ENCODE results near the gene EIF6. TPM values are rescaled to one million over a fixed set of nuclear protein-coding genes. Genes with fewer than 3 reads are reported as not detected.
"Not testable (repeated sequence)": the region's sequence is repeated elsewhere in the genome, so short reads cannot be mapped to it uniquely, and the experiment has no call there.

The EIF6 gene
- total RNA-seq, 1 experiment from 2014 or later: 180 TPM

DNA sequence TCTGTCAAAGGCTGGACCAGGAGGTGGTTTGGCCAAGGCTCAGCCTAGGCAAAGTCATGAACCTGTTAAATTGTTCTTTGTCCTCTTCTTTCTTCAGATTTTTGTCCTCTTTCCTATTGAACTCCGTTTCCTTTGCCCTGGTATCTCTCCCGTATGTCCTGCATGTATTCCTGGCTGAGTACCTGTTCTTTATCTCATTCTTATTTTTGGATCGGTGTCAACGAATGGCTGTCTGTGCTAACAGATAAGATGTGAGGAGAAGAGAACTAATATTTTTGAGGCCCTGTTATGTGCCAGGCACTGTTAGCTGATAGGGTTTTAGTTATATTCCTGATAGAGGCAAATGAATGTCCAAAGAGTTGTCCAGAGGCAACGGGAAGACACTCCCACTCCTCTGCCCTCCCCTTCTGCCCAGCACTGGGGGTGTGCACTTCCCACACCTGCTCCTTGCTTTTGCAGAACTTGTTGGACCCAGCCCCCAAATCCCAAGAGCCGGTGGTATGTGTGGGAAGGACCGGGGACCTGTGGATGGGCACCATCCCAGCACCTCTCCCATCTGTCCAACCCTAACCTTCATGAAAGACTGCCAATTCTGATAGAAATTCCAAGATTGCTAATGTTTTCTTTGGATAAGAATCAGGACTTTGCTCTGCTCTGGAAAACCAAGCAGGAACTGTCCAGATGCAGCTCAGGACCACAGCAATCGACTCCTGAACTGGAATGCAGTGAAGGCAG is 27.2 kb downstream of the EIF6 start:
- Histone ChIP-seq H3K9me3 (ENCODE audit: low read depth, low read length, poor library complexity, severe bottlenecking) (no peaks in the 10 kb centered on the region), H3K36me3 (ENCODE audit: insufficient read depth, low read length, poor library complexity, severe bottlenecking) (no peaks in the 10 kb centered on the region), H3K27ac (ENCODE audit: low read depth, low read length, poor library complexity, severe bottlenecking) (no peak overlapping the region), H3K4me3 (ENCODE audit: low read depth, low read length, poor library complexity, severe bottlenecking) (no peak overlapping the region), H3K4me1 (ENCODE audit: insufficient read depth, low read length, poor library complexity, severe bottlenecking) (no peaks in the 10 kb centered on the region), H3K27me3 (replicated peaks; ENCODE audit: insufficient read depth, low read depth, low read length, poor library complexity) (no peaks in the 10 kb centered on the region)
- no peak for DNase-seq (ENCODE audit: low spot score)
- TF ChIP-seq, protein P1, sequence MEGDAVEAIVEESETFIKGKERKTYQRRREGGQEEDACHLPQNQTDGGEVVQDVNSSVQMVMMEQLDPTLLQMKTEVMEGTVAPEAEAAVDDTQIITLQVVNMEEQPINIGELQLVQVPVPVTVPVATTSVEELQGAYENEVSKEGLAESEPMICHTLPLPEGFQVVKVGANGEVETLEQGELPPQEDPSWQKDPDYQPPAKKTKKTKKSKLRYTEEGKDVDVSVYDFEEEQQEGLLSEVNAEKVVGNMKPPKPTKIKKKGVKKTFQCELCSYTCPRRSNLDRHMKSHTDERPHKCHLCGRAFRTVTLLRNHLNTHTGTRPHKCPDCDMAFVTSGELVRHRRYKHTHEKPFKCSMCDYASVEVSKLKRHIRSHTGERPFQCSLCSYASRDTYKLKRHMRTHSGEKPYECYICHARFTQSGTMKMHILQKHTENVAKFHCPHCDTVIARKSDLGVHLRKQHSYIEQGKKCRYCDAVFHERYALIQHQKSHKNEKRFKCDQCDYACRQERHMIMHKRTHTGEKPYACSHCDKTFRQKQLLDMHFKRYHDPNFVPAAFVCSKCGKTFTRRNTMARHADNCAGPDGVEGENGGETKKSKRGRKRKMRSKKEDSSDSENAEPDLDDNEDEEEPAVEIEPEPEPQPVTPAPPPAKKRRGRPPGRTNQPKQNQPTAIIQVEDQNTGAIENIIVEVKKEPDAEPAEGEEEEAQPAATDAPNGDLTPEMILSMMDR (conservative IDR thresholded peaks at IDR 0.05; ENCODE audit: low read depth, low read length): no peak
- no peak for TF ChIP-seq EZH2 (IDR thresholded peaks at IDR 0.05; ENCODE audit: borderline replicate concordance, low read depth, low read length, poor library complexity, severe bottlenecking)
- POLR2A ChIA-PET (ENCODE audit: low non-redundant PET): interaction anchor here (0.6 kb wide), 1 partner anchor 21 kb away, joined by 3 read pairs; the partner anchor contains the start of gene MMP24OS
- no TSS peak for BruUV-seq (replicated peaks)
- intact Hi-C loops (cut with micrococcal nuclease; ENCODE audit: unreplicated experiment): no loop called here
- CTCF ChIA-PET: no interaction called here

DNA sequence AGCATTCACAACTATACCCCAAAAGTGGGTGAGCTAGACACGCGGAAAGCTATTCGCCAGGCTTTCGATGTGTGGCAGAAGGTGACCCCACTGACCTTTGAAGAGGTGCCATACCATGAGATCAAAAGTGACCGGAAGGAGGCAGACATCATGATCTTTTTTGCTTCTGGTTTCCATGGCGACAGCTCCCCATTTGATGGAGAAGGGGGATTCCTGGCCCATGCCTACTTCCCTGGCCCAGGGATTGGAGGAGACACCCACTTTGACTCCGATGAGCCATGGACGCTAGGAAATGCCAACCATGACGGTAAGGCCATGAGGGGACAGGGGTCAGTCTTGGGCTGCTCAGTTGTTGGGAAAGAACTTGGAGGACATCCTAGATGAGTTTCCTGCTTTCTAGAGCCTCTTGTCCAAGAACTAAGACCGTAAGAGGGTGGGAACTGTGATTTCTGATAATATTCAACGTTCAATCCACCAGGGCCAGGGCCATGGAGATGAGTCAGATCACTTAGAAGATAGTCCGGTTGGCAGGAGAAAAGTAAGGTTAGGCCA is 30.0 kb downstream of the EIF6 start:
- CTCF ChIA-PET: no interaction called here
- H3K4me3 ChIP-seq (ENCODE audit: low read depth, low read length, poor library complexity, severe bottlenecking): no peak overlapping the region
- no TSS peak for BruUV-seq (replicated peaks)

DNA sequence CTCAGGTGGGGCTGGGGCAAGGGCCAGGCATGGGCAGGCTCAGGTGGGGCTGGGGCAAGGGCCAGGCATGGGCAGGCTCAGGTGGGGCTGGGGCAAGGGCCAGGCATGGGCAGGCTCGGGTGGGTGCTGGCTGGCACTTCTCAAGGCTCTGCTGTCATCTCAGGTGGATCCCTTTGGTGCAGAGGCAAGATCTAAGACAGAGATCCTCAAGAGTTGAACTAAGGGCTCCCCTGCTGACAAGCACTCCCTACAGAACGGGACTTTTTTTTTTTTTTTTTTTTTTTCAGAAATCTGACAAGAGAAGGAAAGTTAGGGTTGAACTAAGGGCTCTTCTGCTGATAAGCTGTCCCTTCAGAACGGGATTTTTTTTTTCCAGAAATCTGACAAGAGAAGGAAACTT is 31.6 kb downstream of the EIF6 start:
- no TSS peak for BruUV-seq (replicated peaks)
- ChIA-PET CTCF (interaction anchor here (0.6 kb wide), 2 partner anchors 994 to 1341 kb away, joined by 4 to 8 read pairs; no protein-coding TSS in a partner anchor), POLR2A (ENCODE audit: low non-redundant PET) (interaction anchor here (0.7 kb wide), 1 partner anchor 42 kb away, joined by 18 read pairs; no protein-coding TSS in a partner anchor)
- Histone ChIP-seq H3K36me3 (ENCODE audit: insufficient read depth, low read length, poor library complexity, severe bottlenecking) (no peaks in the 10 kb centered on the region), H3K4me1 (ENCODE audit: insufficient read depth, low read length, poor library complexity, severe bottlenecking) (no peaks in the 10 kb centered on the region), H3K27me3 (replicated peaks; ENCODE audit: insufficient read depth, low read depth, low read length, poor library complexity) (no peaks in the 10 kb centered on the region), H3K9me3 (ENCODE audit: low read depth, low read length, poor library complexity, severe bottlenecking) (no peaks in the 10 kb centered on the region), H3K27ac (ENCODE audit: low read depth, low read length, poor library complexity, severe bottlenecking) (no peak overlapping the region), H3K4me3 (ENCODE audit: low read depth, low read length, poor library complexity, severe bottlenecking) (no peak overlapping the region)
- intact Hi-C loops (cut with micrococcal nuclease; ENCODE audit: unreplicated experiment): no loop called here
- TF ChIP-seq EZH2 (IDR thresholded peaks at IDR 0.05; ENCODE audit: borderline replicate concordance, low read depth, low read length, poor library complexity, severe bottlenecking): no peak
- TF ChIP-seq, protein P1 (conservative IDR thresholded peaks at IDR 0.05; ENCODE audit: low read depth, low read length): no peak
- no peak for DNase-seq (ENCODE audit: low spot score)

More for the DNA sequence above, 30.0 kb downstream of the EIF6 start:
- Histone ChIP-seq H3K9me3 (ENCODE audit: low read depth, low read length, poor library complexity, severe bottlenecking) (no peaks in the 10 kb centered on the region), H3K4me1 (ENCODE audit: insufficient read depth, low read length, poor library complexity, severe bottlenecking) (no peaks in the 10 kb centered on the region), H3K27ac (ENCODE audit: low read depth, low read length, poor library complexity, severe bottlenecking) (no peak overlapping the region), H3K27me3 (replicated peaks; ENCODE audit: insufficient read depth, low read depth, low read length, poor library complexity) (no peaks in the 10 kb centered on the region), H3K36me3 (ENCODE audit: insufficient read depth, low read length, poor library complexity, severe bottlenecking) (no peaks in the 10 kb centered on the region)
- intact Hi-C loops (cut with micrococcal nuclease; ENCODE audit: unreplicated experiment): no loop called here
- TF ChIP-seq EZH2 (IDR thresholded peaks at IDR 0.05; ENCODE audit: borderline replicate concordance, low read depth, low read length, poor library complexity, severe bottlenecking): no peak
- TF ChIP-seq, protein P1 (conservative IDR thresholded peaks at IDR 0.05; ENCODE audit: low read depth, low read length): no peak
- DNase-seq (ENCODE audit: low spot score): no peak
- POLR2A ChIA-PET (ENCODE audit: low non-redundant PET): no interaction called here

DNA sequence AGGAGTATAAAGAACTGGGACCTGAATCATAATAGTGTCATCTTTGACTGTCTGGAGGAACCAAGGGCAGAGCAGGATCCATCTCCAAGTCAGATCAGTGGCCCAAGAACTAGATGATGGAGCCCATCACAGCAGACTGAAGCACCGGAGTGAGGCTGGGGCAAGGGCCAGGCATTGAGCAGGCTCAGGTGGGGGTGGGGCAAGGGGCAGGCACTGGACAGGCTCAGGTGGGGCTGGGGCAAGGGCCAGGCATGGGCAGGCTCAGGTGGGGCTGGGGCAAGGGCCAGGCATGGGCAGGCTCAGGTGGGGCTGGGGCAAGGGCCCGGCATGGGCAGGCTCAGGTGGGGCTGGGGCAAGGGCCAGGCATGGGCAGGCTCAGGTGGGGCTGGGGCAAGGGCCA is 32.0 kb downstream of the EIF6 start:
- DNase-seq (ENCODE audit: low spot score); CTCF ChIA-PET; BruUV-seq (replicated peaks); intact Hi-C loops (cut with micrococcal nuclease; ENCODE audit: unreplicated experiment); H3K9me3 ChIP-seq (ENCODE audit: low read depth, low read length, poor library complexity, severe bottlenecking); H3K4me1 ChIP-seq (ENCODE audit: insufficient read depth, low read length, poor library complexity, severe bottlenecking); POLR2A ChIA-PET (ENCODE audit: low non-redundant PET); H3K27ac ChIP-seq (ENCODE audit: low read depth, low read length, poor library complexity, severe bottlenecking); H3K4me3 ChIP-seq (ENCODE audit: low read depth, low read length, poor library complexity, severe bottlenecking); H3K27me3 ChIP-seq (replicated peaks; ENCODE audit: insufficient read depth, low read depth, low read length, poor library complexity); H3K36me3 ChIP-seq (ENCODE audit: insufficient read depth, low read length, poor library complexity, severe bottlenecking): not testable (repeated sequence)
